ENCODE data around the gene MT3. TPM values are rescaled to one million over a fixed set of nuclear protein-coding genes. Genes with fewer than 3 reads are reported as not detected.

MT3 gene
- total RNA-seq, 1 donor from 2014 or later: not detected

DNA sequence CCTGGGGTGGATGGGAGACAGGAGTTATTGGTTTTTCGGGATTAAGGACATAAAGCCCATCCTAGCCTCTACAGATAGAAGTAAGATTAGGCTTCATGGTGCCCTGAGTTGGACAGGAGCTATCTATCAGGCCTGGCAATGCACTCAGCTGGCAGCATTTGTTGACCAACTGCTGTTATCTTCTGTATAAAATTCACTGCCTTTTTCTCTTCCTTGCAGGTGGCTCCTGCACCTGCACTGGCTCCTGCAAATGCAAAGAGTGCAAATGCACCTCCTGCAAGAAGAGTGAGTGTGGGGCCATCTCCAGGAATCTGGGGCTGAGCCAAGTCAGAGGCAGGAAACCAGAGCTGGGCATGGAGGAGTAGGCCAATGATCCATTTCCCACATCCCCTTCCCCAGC is 49.7 kb downstream of the MT3 start:
- TF ChIP-seq, protein P1, sequence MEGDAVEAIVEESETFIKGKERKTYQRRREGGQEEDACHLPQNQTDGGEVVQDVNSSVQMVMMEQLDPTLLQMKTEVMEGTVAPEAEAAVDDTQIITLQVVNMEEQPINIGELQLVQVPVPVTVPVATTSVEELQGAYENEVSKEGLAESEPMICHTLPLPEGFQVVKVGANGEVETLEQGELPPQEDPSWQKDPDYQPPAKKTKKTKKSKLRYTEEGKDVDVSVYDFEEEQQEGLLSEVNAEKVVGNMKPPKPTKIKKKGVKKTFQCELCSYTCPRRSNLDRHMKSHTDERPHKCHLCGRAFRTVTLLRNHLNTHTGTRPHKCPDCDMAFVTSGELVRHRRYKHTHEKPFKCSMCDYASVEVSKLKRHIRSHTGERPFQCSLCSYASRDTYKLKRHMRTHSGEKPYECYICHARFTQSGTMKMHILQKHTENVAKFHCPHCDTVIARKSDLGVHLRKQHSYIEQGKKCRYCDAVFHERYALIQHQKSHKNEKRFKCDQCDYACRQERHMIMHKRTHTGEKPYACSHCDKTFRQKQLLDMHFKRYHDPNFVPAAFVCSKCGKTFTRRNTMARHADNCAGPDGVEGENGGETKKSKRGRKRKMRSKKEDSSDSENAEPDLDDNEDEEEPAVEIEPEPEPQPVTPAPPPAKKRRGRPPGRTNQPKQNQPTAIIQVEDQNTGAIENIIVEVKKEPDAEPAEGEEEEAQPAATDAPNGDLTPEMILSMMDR (IDR thresholded peaks at IDR 0.05): no peak
- Histone ChIP-seq H3K27ac (no peak overlapping the region), H3K36me3 (no peaks in the 10 kb centered on the region), H3K9me3 (no peaks in the 10 kb centered on the region), H3K4me3 (no peak overlapping the region), H3K4me1 (peaks cover 33% of the 10 kb centered on the region), H3K27me3 (peaks cover 39% of the 10 kb centered on the region)
- intact Hi-C loops (cut with DNase I): no loop called here
- no peak for ATAC-seq
- DNase-seq: no peak

DNA sequence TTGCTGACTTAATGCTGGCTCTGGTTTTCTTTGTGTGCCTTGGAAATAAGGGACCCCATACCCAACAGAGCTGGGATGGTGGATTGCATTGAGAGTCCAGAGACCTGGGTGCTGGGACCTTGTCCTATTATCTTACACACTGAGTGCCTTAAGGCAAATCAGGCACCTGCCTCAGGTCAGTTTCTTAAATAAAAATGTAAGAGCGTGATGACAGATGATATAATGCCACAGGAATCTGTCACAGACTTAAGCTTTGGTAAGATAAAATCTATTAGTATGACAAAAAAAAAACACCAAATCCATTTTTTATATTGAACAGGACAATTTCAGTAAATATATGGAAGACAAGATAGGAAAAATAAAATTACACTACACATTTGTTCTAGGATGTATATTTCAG is 50.7 kb downstream of the MT3 start:
- intact Hi-C loops (cut with DNase I): no loop called here
- ATAC-seq (no peak), DNase-seq (no peak)
- Histone ChIP-seq H3K9me3 (no peaks in the 10 kb centered on the region), H3K4me3 (no peak overlapping the region), H3K27me3 (peaks cover 29% of the 10 kb centered on the region), H3K27ac (no peak overlapping the region), H3K4me1 (peaks cover 33% of the 10 kb centered on the region), H3K36me3 (no peaks in the 10 kb centered on the region)
- TF ChIP-seq, protein P1 (IDR thresholded peaks at IDR 0.05): no peak

Other genes starting within 250 kb of the MT3 start
- 89.8 TPM for gene AMFR, start 164.0 kb upstream of the MT3 start, total RNA-seq
- 77.2 TPM for gene NUDT21, start 138.2 kb upstream of the MT3 start, total RNA-seq
- 34.4 TPM for gene OGFOD1, start 138.0 kb upstream of the MT3 start, total RNA-seq
- 29.5 TPM for gene BBS2, start 69.5 kb upstream of the MT3 start, total RNA-seq
- gene MT4, start 24.5 kb upstream of the MT3 start, total RNA-seq: not detected
- 349 TPM for gene MT2A, start 19.1 kb downstream of the MT3 start, total RNA-seq
- gene MT1E, start 36.3 kb downstream of the MT3 start, total RNA-seq: 154 TPM
- 40.3 TPM for gene MT1M, start 43.1 kb downstream of the MT3 start, total RNA-seq
- 4.9 TPM for gene MT1A, start 49.1 kb downstream of the MT3 start, total RNA-seq
- not detected for gene MT1B, start 62.4 kb downstream of the MT3 start, total RNA-seq
- gene MT1F, start 68.4 kb downstream of the MT3 start, total RNA-seq: 9.1 TPM
- 23.7 TPM for gene MT1G, start 78.5 kb downstream of the MT3 start, total RNA-seq
- 6.3 TPM for gene MT1H, start 80.3 kb downstream of the MT3 start, total RNA-seq
- 111 TPM for gene MT1X, start 92.9 kb downstream of the MT3 start, total RNA-seq
- gene NUP93, start 140.6 kb downstream of the MT3 start, total RNA-seq: 57.2 TPM

Measured in upper lobe of right lung (tissue), 1 donor.